Measurements from ENCODE around the gene EMCN.
A peak's percentile ranks its signal among the peaks of the same experiment; 100 is the strongest.
"Not testable (repeated sequence)": the region's sequence is repeated elsewhere in the genome, so short reads cannot be mapped to it uniquely, and the experiment has no call there.

Gene EMCN

GRCh38 chr4:100379583-100380105 is 138.2 kb downstream of the EMCN start:
- no peak for DNase-seq

GRCh38 chr4:100372432-100372831 is 145.4 kb downstream of the EMCN start:
- no peak for DNase-seq

- DNase-seq: no peak
These were observed 148.0 kb downstream of the EMCN start for GRCh38 chr4:100369871-100370270.

- DNase-seq: no peak
These were observed 150.4 kb downstream of the EMCN start for GRCh38 chr4:100367451-100367850.

- DNase-seq: no peak
These were observed 151.6 kb downstream of the EMCN start for GRCh38 chr4:100366213-100366612.

GRCh38 chr4:100362366-100362765 is 155.5 kb downstream of the EMCN start:
- peak; percentile 10 for DNase-seq

GRCh38 chr4:100361336-100361735 is 156.5 kb downstream of the EMCN start:
- no peak for DNase-seq

- DNase-seq: no peak
These were observed 157.6 kb downstream of the EMCN start for GRCh38 chr4:100360211-100360610.

GRCh38 chr4:100359441-100359840 is 158.4 kb downstream of the EMCN start:
- no peak for DNase-seq

GRCh38 chr4:100357542-100357941 is 160.3 kb downstream of the EMCN start:
- no peak for DNase-seq

GRCh38 chr4:100356172-100356571 is 161.7 kb downstream of the EMCN start:
- no peak for DNase-seq

GRCh38 chr4:100352352-100352751 is 165.5 kb downstream of the EMCN start:
- DNase-seq: not testable (repeated sequence)

GRCh38 chr4:100348473-100348872 is 169.3 kb downstream of the EMCN start:
- DNase-seq: peak; percentile 91

GRCh38 chr4:100347241-100347640 is 170.6 kb downstream of the EMCN start:
- DNase-seq: no peak

GRCh38 chr4:100345585-100345984 is 172.2 kb downstream of the EMCN start:
- DNase-seq: no peak
